Gastrocnemius medialis (tissue), 4 donors: ENCODE results near the gene SCAP. TPM values are rescaled to one million over a fixed set of nuclear protein-coding genes. Genes with fewer than 3 reads are reported as not detected.

Source experiments
- ATAC-seq, 2 donors: fragments of 150-250 bp; one replicate each; pipeline ENCODE4 v1.9.1; 2016
- DNase-seq, 2 donors: peaks; one replicate each; pipeline ENCODE4 v3.0.0-alpha.2; 2019
- H3K27ac ChIP-seq, 4 donors: fragments of 200-600 bp; sonication (generic); 1 replicate in 1 of 4; 2 replicates in 3 of 4; pipeline ENCODE4 v1.5.1; 2016 to 2018; ENCODE audit warnings: mild to moderate bottlenecking in 2 of 4, moderate library complexity in 1 of 4
- H3K27me3 ChIP-seq, 3 donors: fragments of 200-600 bp; sonication (generic) in 2 of 3; 1 replicate in 1 of 3; 2 replicates in 2 of 3; pipeline versions ENCODE4 v1.5.1 to v1.6.0; 2016 to 2019; ENCODE audit warnings: mild to moderate bottlenecking in 1 of 3, moderate library complexity in 1 of 3
- H3K36me3 ChIP-seq, 2 donors: fragments of 200-600 bp; sonication (generic) in 1 of 2; one replicate each; pipeline ENCODE4 v1.5.1; 2017 to 2018
- H3K4me1 ChIP-seq, 2 donors: fragments of 200-600 bp; sonication (generic) in 1 of 2; one replicate each; pipeline ENCODE4 v1.5.1; 2016 to 2017; ENCODE audit warnings: mild to moderate bottlenecking in 2 of 2
- H3K4me3 ChIP-seq, 4 donors: fragments of 200-600 bp; sonication (generic) in 3 of 4; 1 replicate in 1 of 4; 2 replicates in 3 of 4; pipeline ENCODE4 v1.5.1; 2016 to 2019; ENCODE audit warnings: mild to moderate bottlenecking in 2 of 4
- H3K9me3 ChIP-seq, 3 donors: fragments of 200-600 bp; sonication (generic) in 2 of 3; 1 replicate in 1 of 3; 2 replicates in 2 of 3; pipeline ENCODE4 v1.5.1; 2016 to 2019
- POLR2A ChIP-seq, 2 donors: fragments of 450-650 bp; IDR thresholded peaks; one replicate each; pipeline ENCODE4 v1.6.1; 2017; ENCODE audit warnings: antibody characterized with exemption in 2 of 2, mild to moderate bottlenecking in 2 of 2, moderate library complexity in 2 of 2
- in situ Hi-C, 4 donors: fragments of 200-750 bp; cut with MboI; loops; one replicate each; pipeline versions ENCODE4 v1.15.0 to v1.8.0; 2017; ENCODE audit warnings: low sequenced_read_pairs in 4 of 4
- intact Hi-C: fragments of 100-400 bp; cut with DNase I; formaldehyde crosslinking; loops from one replicate; pipeline ENCODE4 v1.15.1; 2023; ENCODE audit warnings: low total_unique reads
- total RNA-seq, 4 donors: library from RNA; depleted of rRNA; stranded (reverse); fragments of >200 nt; gene quantifications; one replicate each; pipeline versions ENCODE4 v1.1.0 to v1.2.3, GENCODE V29; 2016
- TF ChIP-seq, protein P1 (sequence below), 5 experiments: fragments of 450-650 bp in 3 of 5; fragments of 200-600 bp in 2 of 5; sonication (generic) in 2 of 5; IDR thresholded peaks in 4 of 5; conservative IDR thresholded peaks in 1 of 5; 1 replicate in 4 of 5; 2 replicates in 1 of 5; pipeline ENCODE4 v1.5.1; 2016 to 2019; ENCODE audit warnings: antibody characterized with exemption in 5 of 5, mild to moderate bottlenecking in 3 of 5, moderate library complexity in 3 of 5

SCAP gene
- total RNA-seq, 4 donors from 2014 or later = 38.2 to 48.1 (median 42.8) TPM

DNA sequence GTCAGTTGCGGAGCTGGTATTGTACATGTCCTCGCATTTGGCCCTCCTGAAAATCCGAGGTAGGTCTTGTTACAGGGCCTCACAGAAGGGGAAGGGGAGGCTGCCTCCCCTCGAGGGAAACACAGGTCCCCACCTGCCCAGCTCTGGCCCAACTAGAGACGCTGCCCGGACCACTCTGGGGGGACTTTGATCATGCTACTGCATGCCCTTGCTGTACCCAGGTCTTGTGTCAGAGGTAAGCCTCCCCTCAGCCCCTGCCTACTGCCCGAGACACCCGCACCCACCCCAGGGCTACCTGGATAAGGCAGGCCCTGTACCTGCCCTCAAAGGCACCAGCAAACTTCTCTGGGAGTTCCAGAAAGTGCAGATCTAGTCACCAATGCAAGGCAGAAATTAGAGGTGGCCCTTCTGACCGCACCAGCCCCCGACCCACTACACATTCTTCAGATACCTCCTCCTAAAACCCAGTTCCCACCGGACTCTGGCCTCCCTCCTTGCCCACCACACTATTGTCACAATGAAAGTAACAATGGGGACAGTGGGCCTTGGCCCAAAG, 981 bp upstream of the SCAP start:
- no peaks in the 10 kb centered on the region for H3K36me3 ChIP-seq
- no peaks in the 10 kb centered on the region for H3K9me3 ChIP-seq
- in situ Hi-C loops = loop anchor here in 2 of 4 donors (5.0 to 10.0 kb wide), 2 partner anchors 52 to 54 kb away; no protein-coding TSS in a partner anchor
- H3K4me1 ChIP-seq = peaks cover 22 to 27% of the 10 kb centered on the region in 2 donors
- peak overlapping the region in 3 of 4 donors; percentile 81 to 100 (median 98) for H3K4me3 ChIP-seq
- TF ChIP-seq POLR2A (IDR thresholded peaks at IDR 0.05) = no peak
- TF ChIP-seq, protein P1, sequence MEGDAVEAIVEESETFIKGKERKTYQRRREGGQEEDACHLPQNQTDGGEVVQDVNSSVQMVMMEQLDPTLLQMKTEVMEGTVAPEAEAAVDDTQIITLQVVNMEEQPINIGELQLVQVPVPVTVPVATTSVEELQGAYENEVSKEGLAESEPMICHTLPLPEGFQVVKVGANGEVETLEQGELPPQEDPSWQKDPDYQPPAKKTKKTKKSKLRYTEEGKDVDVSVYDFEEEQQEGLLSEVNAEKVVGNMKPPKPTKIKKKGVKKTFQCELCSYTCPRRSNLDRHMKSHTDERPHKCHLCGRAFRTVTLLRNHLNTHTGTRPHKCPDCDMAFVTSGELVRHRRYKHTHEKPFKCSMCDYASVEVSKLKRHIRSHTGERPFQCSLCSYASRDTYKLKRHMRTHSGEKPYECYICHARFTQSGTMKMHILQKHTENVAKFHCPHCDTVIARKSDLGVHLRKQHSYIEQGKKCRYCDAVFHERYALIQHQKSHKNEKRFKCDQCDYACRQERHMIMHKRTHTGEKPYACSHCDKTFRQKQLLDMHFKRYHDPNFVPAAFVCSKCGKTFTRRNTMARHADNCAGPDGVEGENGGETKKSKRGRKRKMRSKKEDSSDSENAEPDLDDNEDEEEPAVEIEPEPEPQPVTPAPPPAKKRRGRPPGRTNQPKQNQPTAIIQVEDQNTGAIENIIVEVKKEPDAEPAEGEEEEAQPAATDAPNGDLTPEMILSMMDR (IDR thresholded peaks at IDR 0.05 in 4 of 5, conservative IDR thresholded peaks at IDR 0.05 in 1 of 5) = no peak
- DNase-seq (no peak), ATAC-seq (no peak)
- intact Hi-C loops = loop anchor here (1.0 to 10.0 kb wide), 4 partner anchors 33 to 312 kb away; partner anchors contain the start of genes ELP6 and SETD2
- H3K27me3 ChIP-seq = no peaks in the 10 kb centered on the region
- peak overlapping the region in 3 of 4 donors; percentile 77 to 95 (median 94) for H3K27ac ChIP-seq

DNA sequence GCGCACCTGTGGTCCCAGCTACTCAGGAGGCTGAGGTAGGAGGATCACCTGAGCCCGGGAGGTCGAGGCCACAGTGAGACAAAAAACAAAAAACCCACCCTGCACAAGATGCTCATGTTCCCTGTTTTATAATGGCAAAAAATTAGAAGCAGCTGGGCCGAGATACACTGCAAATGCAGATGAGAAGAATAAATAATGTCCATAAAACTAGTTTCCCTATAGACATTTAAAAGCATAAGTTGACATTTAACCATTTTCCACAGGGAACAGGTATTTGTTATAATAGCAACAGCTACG, 537 bp upstream of the SCAP start:
- intact Hi-C loops (loop anchor here (1.0 to 10.0 kb wide), 4 partner anchors 33 to 311 kb away; partner anchors contain the start of genes ELP6 and SETD2), in situ Hi-C loops (loop anchor here in 2 of 4 donors (5.0 to 10.0 kb wide), 2 partner anchors 51 to 54 kb away; no protein-coding TSS in a partner anchor)
- H3K4me1 ChIP-seq = peaks cover 22 to 27% of the 10 kb centered on the region in 2 donors
- no peaks in the 10 kb centered on the region for H3K27me3 ChIP-seq
- peak overlapping the region; percentile 74 to 100 (median 90) for H3K4me3 ChIP-seq
- no peaks in the 10 kb centered on the region for H3K36me3 ChIP-seq
- H3K27ac ChIP-seq = peak overlapping the region; percentile 77 to 95 (median 90)
- DNase-seq = no peak
- ATAC-seq = no peak
- TF ChIP-seq, protein P1 (IDR thresholded peaks at IDR 0.05 in 4 of 5, conservative IDR thresholded peaks at IDR 0.05 in 1 of 5) = no peak
- TF ChIP-seq POLR2A (IDR thresholded peaks at IDR 0.05) = no peak
- H3K9me3 ChIP-seq = no peaks in the 10 kb centered on the region

DNA sequence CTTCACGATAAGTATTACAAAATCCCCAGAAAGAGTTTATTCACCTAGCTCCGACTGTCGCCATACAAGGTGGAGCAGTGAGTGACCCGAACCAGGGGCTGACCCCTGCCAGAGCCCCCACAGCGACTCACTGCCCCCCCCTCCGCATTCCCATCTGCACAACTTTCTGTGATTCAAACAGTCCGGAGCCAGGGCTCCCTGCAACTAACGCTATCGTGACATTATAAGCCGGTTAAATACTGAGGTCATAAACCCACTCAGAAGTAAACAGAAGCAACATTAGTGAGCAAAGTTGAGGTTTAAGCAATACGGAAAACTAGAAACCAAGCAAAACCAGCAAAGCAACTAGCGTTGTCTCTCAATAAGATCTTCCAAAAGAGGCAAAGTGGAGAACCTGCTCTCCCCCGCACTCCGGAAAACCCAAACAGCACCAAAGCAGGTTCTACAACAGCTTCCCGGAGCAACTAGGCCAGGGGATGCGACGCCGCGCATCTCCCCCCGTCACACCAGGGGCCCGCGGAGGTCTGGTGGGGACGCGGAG, 642 bp downstream of the SCAP start:
- ATAC-seq = no peak
- Histone ChIP-seq H3K4me1 (peaks cover 22 to 32% of the 10 kb centered on the region in 2 donors), H3K27me3 (no peaks in the 10 kb centered on the region), H3K9me3 (no peaks in the 10 kb centered on the region), H3K27ac (peak overlapping the region; percentile 77 to 95 (median 86)), H3K36me3 (no peaks in the 10 kb centered on the region), H3K4me3 (peak overlapping the region; percentile 74 to 100 (median 90))
- intact Hi-C loops = loop anchor here (1.0 to 10.0 kb wide), 2 partner anchors 95 to 310 kb away; partner anchors contain the start of gene SETD2
- DNase-seq = no peak
- no peak for TF ChIP-seq POLR2A (IDR thresholded peaks at IDR 0.05)
- TF ChIP-seq, protein P1 (IDR thresholded peaks at IDR 0.05 in 4 of 5, conservative IDR thresholded peaks at IDR 0.05 in 1 of 5) = no peak
- in situ Hi-C loops = loop anchor here in 2 of 4 donors (5.0 to 10.0 kb wide), 2 partner anchors 50 to 53 kb away; no protein-coding TSS in a partner anchor

DNA sequence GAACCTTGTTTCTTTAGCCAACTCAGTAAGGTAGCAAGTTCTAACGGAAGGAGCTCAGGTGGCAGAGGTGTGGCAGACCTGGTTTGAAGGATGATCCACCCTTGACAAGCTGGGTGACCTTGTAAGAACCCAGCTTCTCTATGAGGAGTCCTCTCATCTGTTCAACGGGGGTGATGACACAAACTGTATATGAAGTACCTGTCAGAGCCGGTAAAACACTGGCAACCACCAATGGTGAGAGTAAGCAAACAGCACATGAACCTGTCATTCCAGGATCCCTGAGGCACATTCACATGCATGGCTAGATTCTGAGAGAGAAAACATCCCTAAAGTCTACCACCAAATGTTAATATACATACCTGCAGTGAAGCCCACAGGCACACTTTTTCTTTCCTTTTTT, 2.4 kb downstream of the SCAP start:
- no peak for TF ChIP-seq POLR2A (IDR thresholded peaks at IDR 0.05)
- TF ChIP-seq, protein P1 (IDR thresholded peaks at IDR 0.05 in 4 of 5, conservative IDR thresholded peaks at IDR 0.05 in 1 of 5) = no peak
- intact Hi-C loops = loop anchor here (10.0 kb wide), 1 partner anchor 309 kb away; the partner anchor contains the start of gene SETD2
- Histone ChIP-seq H3K36me3 (no peaks in the 10 kb centered on the region), H3K27me3 (no peaks in the 10 kb centered on the region), H3K9me3 (no peaks in the 10 kb centered on the region), H3K27ac (peak overlapping the region in 1 of 4 donors; percentile 26), H3K4me3 (no peak overlapping the region), H3K4me1 (peaks cover 27 to 39% of the 10 kb centered on the region in 2 donors)
- ATAC-seq = no peak
- in situ Hi-C loops = loop anchor here in 3 of 4 donors (5.0 to 10.0 kb wide), 2 partner anchors 49 to 51 kb away; no protein-coding TSS in a partner anchor
- no peak for DNase-seq
